ENCODE results near the gene CUBN. TPM values are rescaled to one million over a fixed set of nuclear protein-coding genes. Genes with fewer than 3 reads are reported as not detected.

Gene CUBN
- total RNA-seq, 1 experiment from 2014 or later, result 0.07 TPM

DNA sequence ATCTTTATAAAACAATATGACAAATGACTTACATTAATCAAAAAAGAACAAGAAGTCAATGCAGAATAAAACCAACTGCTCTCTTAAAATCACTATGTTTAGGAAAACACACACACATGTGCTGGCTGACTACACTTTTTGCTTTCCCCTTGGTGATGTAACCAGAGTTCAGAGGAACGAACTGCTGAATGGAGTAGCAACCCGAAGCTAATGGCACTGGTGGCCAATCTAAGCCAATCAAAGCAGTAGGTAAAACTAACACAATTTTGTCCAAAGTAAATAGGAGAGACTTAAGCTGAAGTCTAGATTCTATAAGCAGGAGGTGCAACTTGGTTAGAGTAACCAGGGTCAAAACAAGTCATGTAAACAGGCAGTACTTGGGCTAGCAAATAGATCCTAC, 33.2 kb upstream of the CUBN start:
- CTCF ChIA-PET, result no interaction called here
- H3K9me3 ChIP-seq (ENCODE audit: insufficient read depth, low read depth), result no peaks in the 10 kb centered on the region
- intact Hi-C loops (cut with micrococcal nuclease; ENCODE audit: unreplicated experiment), result no loop called here
- BruUV-seq (replicated peaks), result no TSS peak
- no peak overlapping the region for H3K27ac ChIP-seq
- H3K4me2 ChIP-seq, result no peak overlapping the region
- H3K79me2 ChIP-seq (ENCODE audit: low read depth), result no peaks in the 10 kb centered on the region
- no peaks in the 10 kb centered on the region for H4K20me1 ChIP-seq (ENCODE audit: insufficient read depth)
- no peaks in the 10 kb centered on the region for H3K36me3 ChIP-seq (ENCODE audit: low read depth)
- H3K4me1 ChIP-seq (replicated peaks; ENCODE audit: insufficient read depth), result no peaks in the 10 kb centered on the region
- H3F3A ChIP-seq (ENCODE audit: insufficient read depth, low read depth), result no peaks in the 10 kb centered on the region
- POLR2A ChIA-PET (ENCODE audit: unreplicated experiment), result no interaction called here
- no peak for DNase-seq
- no peaks in the 10 kb centered on the region for H3K27me3 ChIP-seq (ENCODE audit: insufficient read depth, low read depth)
- no peaks in the 10 kb centered on the region for H3K9me2 ChIP-seq (ENCODE audit: insufficient read depth)
- H2AFZ ChIP-seq, result no peak overlapping the region
- TF ChIP-seq, protein P1, sequence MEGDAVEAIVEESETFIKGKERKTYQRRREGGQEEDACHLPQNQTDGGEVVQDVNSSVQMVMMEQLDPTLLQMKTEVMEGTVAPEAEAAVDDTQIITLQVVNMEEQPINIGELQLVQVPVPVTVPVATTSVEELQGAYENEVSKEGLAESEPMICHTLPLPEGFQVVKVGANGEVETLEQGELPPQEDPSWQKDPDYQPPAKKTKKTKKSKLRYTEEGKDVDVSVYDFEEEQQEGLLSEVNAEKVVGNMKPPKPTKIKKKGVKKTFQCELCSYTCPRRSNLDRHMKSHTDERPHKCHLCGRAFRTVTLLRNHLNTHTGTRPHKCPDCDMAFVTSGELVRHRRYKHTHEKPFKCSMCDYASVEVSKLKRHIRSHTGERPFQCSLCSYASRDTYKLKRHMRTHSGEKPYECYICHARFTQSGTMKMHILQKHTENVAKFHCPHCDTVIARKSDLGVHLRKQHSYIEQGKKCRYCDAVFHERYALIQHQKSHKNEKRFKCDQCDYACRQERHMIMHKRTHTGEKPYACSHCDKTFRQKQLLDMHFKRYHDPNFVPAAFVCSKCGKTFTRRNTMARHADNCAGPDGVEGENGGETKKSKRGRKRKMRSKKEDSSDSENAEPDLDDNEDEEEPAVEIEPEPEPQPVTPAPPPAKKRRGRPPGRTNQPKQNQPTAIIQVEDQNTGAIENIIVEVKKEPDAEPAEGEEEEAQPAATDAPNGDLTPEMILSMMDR (conservative IDR thresholded peaks at IDR 0.05), result no peak
- TF ChIP-seq EZH2 (IDR thresholded peaks at IDR 0.05; ENCODE audit: low read depth), result no peak
- H3K4me3 ChIP-seq, result no peak overlapping the region

DNA sequence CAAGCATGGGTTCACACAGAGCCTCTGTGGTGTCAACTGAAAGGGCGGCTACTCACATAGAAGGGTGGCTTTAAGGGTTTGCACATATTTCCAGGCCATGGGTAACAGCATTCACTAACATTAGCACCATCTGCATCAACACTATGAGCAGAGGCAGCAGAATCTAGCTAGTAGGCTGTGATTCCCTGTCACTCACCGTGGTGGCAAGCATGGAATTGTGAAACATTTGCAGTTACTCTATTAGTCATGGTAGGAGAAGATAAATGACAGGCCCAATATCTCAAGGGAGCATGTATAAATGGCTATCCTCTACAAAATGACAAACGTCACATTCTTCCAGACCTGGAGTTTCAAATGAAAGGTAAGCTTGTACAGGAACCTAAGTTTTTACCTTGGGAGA, 32.2 kb upstream of the CUBN start:
- no peaks in the 10 kb centered on the region for H3K9me2 ChIP-seq (ENCODE audit: insufficient read depth)
- no peaks in the 10 kb centered on the region for H4K20me1 ChIP-seq (ENCODE audit: insufficient read depth)
- no peaks in the 10 kb centered on the region for H3K9me3 ChIP-seq (ENCODE audit: insufficient read depth, low read depth)
- POLR2A ChIA-PET (ENCODE audit: unreplicated experiment), result no interaction called here
- BruUV-seq (replicated peaks), result no TSS peak
- H3K27me3 ChIP-seq (ENCODE audit: insufficient read depth, low read depth), result no peaks in the 10 kb centered on the region
- no peak for TF ChIP-seq EZH2 (IDR thresholded peaks at IDR 0.05; ENCODE audit: low read depth)
- TF ChIP-seq, protein P1 (conservative IDR thresholded peaks at IDR 0.05), result no peak
- H3F3A ChIP-seq (ENCODE audit: insufficient read depth, low read depth), result no peaks in the 10 kb centered on the region
- CTCF ChIA-PET, result no interaction called here
- H3K79me2 ChIP-seq (ENCODE audit: low read depth), result no peaks in the 10 kb centered on the region
- no peak overlapping the region for H3K4me3 ChIP-seq
- H3K4me2 ChIP-seq, result no peak overlapping the region
- no peaks in the 10 kb centered on the region for H3K36me3 ChIP-seq (ENCODE audit: low read depth)
- intact Hi-C loops (cut with micrococcal nuclease; ENCODE audit: unreplicated experiment), result no loop called here
- H3K4me1 ChIP-seq (replicated peaks; ENCODE audit: insufficient read depth), result no peaks in the 10 kb centered on the region
- DNase-seq, result no peak
- no peak overlapping the region for H3K27ac ChIP-seq
- H2AFZ ChIP-seq, result no peak overlapping the region

DNA sequence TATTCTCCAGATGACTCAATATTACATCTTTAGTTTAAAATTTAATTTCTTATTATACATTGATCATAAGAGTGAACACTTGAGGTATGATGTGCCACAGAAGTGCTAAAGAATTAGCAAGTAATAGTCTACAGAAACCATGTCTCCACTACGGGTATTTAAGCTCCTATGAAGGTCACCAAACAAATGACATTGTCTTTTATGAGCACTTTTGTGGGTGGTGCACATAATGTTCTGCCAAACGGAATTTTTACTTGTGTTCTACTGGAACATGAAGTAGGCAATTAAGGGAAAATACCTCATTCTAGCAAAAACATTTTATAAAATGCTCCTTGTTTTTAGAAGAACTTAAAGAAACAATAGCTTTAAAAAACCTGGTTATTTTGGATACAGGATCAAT, 27.4 kb upstream of the CUBN start:
- no peaks in the 10 kb centered on the region for H3K9me3 ChIP-seq (ENCODE audit: insufficient read depth, low read depth)
- no peaks in the 10 kb centered on the region for H3F3A ChIP-seq (ENCODE audit: insufficient read depth, low read depth)
- BruUV-seq (replicated peaks), result no TSS peak
- no peaks in the 10 kb centered on the region for H3K79me2 ChIP-seq (ENCODE audit: low read depth)
- H3K36me3 ChIP-seq (ENCODE audit: low read depth), result no peaks in the 10 kb centered on the region
- DNase-seq, result no peak
- intact Hi-C loops (cut with micrococcal nuclease; ENCODE audit: unreplicated experiment), result no loop called here
- no peak overlapping the region for H3K4me3 ChIP-seq
- CTCF ChIA-PET, result no interaction called here
- no peaks in the 10 kb centered on the region for H4K20me1 ChIP-seq (ENCODE audit: insufficient read depth)
- H3K27ac ChIP-seq, result no peak overlapping the region
- POLR2A ChIA-PET (ENCODE audit: unreplicated experiment), result interaction anchor here (0.6 kb wide), 1 partner anchor 41 kb away, joined by 6 read pairs; no protein-coding TSS in a partner anchor
- H3K27me3 ChIP-seq (ENCODE audit: insufficient read depth, low read depth), result no peaks in the 10 kb centered on the region
- H3K9me2 ChIP-seq (ENCODE audit: insufficient read depth), result no peaks in the 10 kb centered on the region
- no peaks in the 10 kb centered on the region for H3K4me1 ChIP-seq (replicated peaks; ENCODE audit: insufficient read depth)
- TF ChIP-seq, protein P1 (conservative IDR thresholded peaks at IDR 0.05), result no peak
- TF ChIP-seq EZH2 (IDR thresholded peaks at IDR 0.05; ENCODE audit: low read depth), result no peak
- no peak overlapping the region for H3K4me2 ChIP-seq
- H2AFZ ChIP-seq, result no peak overlapping the region
